ENCODE results near the gene DDRGK1.
A peak's percentile ranks its signal among the peaks of the same experiment; 100 is the strongest.

The DDRGK1 gene

GRCh38 chr20:3164043-3164762 is 40.3 kb downstream of the DDRGK1 start:
- H3K4me3 ChIP-seq (ENCODE audit: low read depth, low read length), result no peak overlapping the region
- DNase-seq (ENCODE audit: low read depth), result no peak
- no peak for TF ChIP-seq CTCF (IDR thresholded peaks at IDR 0.05; ENCODE audit: insufficient read depth, low read depth, low read length, missing control alignments)

- H3K4me3 ChIP-seq (ENCODE audit: low read depth, low read length), result no peak overlapping the region
- no peak for TF ChIP-seq CTCF (IDR thresholded peaks at IDR 0.05; ENCODE audit: insufficient read depth, low read depth, low read length, missing control alignments)
- no peak for DNase-seq (ENCODE audit: low read depth)
Measured at GRCh38 chr20:3163099-3164042, 41.1 kb downstream of the DDRGK1 start.

GRCh38 chr20:3162080-3162611 is 42.3 kb downstream of the DDRGK1 start:
- TF ChIP-seq CTCF (IDR thresholded peaks at IDR 0.05; ENCODE audit: insufficient read depth, low read depth, low read length, missing control alignments), result no peak
- no peak for DNase-seq (ENCODE audit: low read depth)
- H3K4me3 ChIP-seq (ENCODE audit: low read depth, low read length), result no peak overlapping the region

GRCh38 chr20:3161316-3162079 is 43.0 kb downstream of the DDRGK1 start:
- no peak for TF ChIP-seq CTCF (IDR thresholded peaks at IDR 0.05; ENCODE audit: insufficient read depth, low read depth, low read length, missing control alignments)
- no peak for DNase-seq (ENCODE audit: low read depth)
- H3K4me3 ChIP-seq (ENCODE audit: low read depth, low read length), result no peak overlapping the region

- no peak for TF ChIP-seq CTCF (IDR thresholded peaks at IDR 0.05; ENCODE audit: insufficient read depth, low read depth, low read length, missing control alignments)
- DNase-seq (ENCODE audit: low read depth), result no peak
- peak overlapping the region; percentile 90 for H3K4me3 ChIP-seq (ENCODE audit: low read depth, low read length)
Measured at GRCh38 chr20:3160418-3160817, 44.1 kb downstream of the DDRGK1 start.

- no peak for TF ChIP-seq CTCF (IDR thresholded peaks at IDR 0.05; ENCODE audit: insufficient read depth, low read depth, low read length, missing control alignments)
- peak; percentile 43 for DNase-seq (ENCODE audit: low read depth)
- peak overlapping the region; percentile 90 for H3K4me3 ChIP-seq (ENCODE audit: low read depth, low read length)
Measured at GRCh38 chr20:3158968-3159431, 45.5 kb downstream of the DDRGK1 start.

Data from GM12865 (cell line).